Cardiac muscle cell (in vitro differentiated cells and primary cell): Measurements from ENCODE around the gene ENTPD2. TPM values are rescaled to one million over a fixed set of nuclear protein-coding genes. Genes with fewer than 3 reads are reported as not detected.

Experiments used
- DNase-seq, 2 donors: peaks; one replicate each; pipeline versions ENCODE4 v3.0.0 to v3.0.0-alpha.2; 2010 to 2017; ENCODE audit warnings: low read depth in 1 of 2, low spot score in 1 of 2
- H3K27ac ChIP-seq: fragments of 200-600 bp; sonication (generic); 2 replicates; pipeline ENCODE4 v1.5.1; 2016
- H3K27me3 ChIP-seq: fragments of 200-600 bp; sonication (generic); 2 replicates; pipeline ENCODE4 v1.6.0; 2016; ENCODE audit warnings: control low read depth
- H3K36me3 ChIP-seq: fragments of 200-600 bp; sonication (generic); 2 replicates; pipeline ENCODE4 v1.5.1; 2016; ENCODE audit warnings: control low read depth
- H3K4me1 ChIP-seq: fragments of 200-600 bp; sonication (generic); 2 replicates; pipeline ENCODE4 v1.8.1; 2017; ENCODE audit warnings: low read depth, mild to moderate bottlenecking, mixed run types
- H3K4me3 ChIP-seq: fragments of 200-600 bp; sonication (generic); 2 replicates; pipeline ENCODE4 v1.5.1; 2016; ENCODE audit warnings: mild to moderate bottlenecking
- H3K9me3 ChIP-seq: fragments of 200-600 bp; sonication (generic); 2 replicates; pipeline ENCODE4 v1.5.1; 2017; ENCODE audit warnings: low read depth, mild to moderate bottlenecking, control low read depth
- CTCF ChIP-seq: IDR thresholded peaks from 2 replicates; pipeline ENCODE4 v1.5.1; 2012; ENCODE audit warnings: low read depth, mild to moderate bottlenecking, low read length
- polyA plus RNA-seq: library from polyadenylated mRNA; unstranded; fragments of >200 nt; fragmentation: Nextera tagmentation; extraction: Ambion mirVana; gene quantifications from 2 replicates; pipeline ENCODE4 v1.2.1, GENCODE V29; 2016
- total RNA-seq: library from RNA; depleted of rRNA; stranded (reverse); fragments of >200 nt; gene quantifications from 2 replicates; pipeline ENCODE4 v1.2.3, GENCODE V29; 2016

ENTPD2 gene
- total and polyA plus RNA-seq, 2 experiments from 2014 or later = not detected

- H3K4me3 ChIP-seq = peak overlapping the region; percentile 76
- no peaks in the 10 kb centered on the region for H3K36me3 ChIP-seq
- peaks cover 5% of the 10 kb centered on the region for H3K4me1 ChIP-seq
- no peak for TF ChIP-seq CTCF
- peak; percentile 55 to 62 for DNase-seq
- H3K27ac ChIP-seq = no peak overlapping the region
- no peaks in the 10 kb centered on the region for H3K9me3 ChIP-seq
- peaks cover 60% of the 10 kb centered on the region for H3K27me3 ChIP-seq
These were observed 8.4 kb downstream of the ENTPD2 start for GRCh38 chr9:137045294-137046087.

- H3K27me3 ChIP-seq = peaks cover 51% of the 10 kb centered on the region
- H3K4me3 ChIP-seq = peak overlapping the region; percentile 76
- H3K4me1 ChIP-seq = peaks cover 5% of the 10 kb centered on the region
- H3K9me3 ChIP-seq = no peaks in the 10 kb centered on the region
- no peak overlapping the region for H3K27ac ChIP-seq
- no peaks in the 10 kb centered on the region for H3K36me3 ChIP-seq
- DNase-seq = no peak
- no peak for TF ChIP-seq CTCF
These were observed 9.2 kb downstream of the ENTPD2 start for GRCh38 chr9:137044502-137045177.

- Histone ChIP-seq H3K27me3 (peaks cover 45% of the 10 kb centered on the region), H3K36me3 (no peaks in the 10 kb centered on the region), H3K27ac (no peak overlapping the region), H3K4me3 (no peak overlapping the region), H3K4me1 (peaks cover 5% of the 10 kb centered on the region), H3K9me3 (no peaks in the 10 kb centered on the region)
- DNase-seq = no peak
- no peak for TF ChIP-seq CTCF
These were observed 9.8 kb downstream of the ENTPD2 start for GRCh38 chr9:137044037-137044436.

GRCh38 chr9:137042751-137043727 lies 10.8 kb downstream of the ENTPD2 start:
- Histone ChIP-seq H3K4me1 (peaks cover 5% of the 10 kb centered on the region), H3K9me3 (no peaks in the 10 kb centered on the region), H3K27me3 (peaks cover 35% of the 10 kb centered on the region), H3K4me3 (no peak overlapping the region), H3K27ac (no peak overlapping the region), H3K36me3 (no peaks in the 10 kb centered on the region)
- no peak for TF ChIP-seq CTCF
- no peak for DNase-seq

GRCh38 chr9:137041124-137041523 lies 12.7 kb downstream of the ENTPD2 start:
- Histone ChIP-seq H3K9me3 (no peaks in the 10 kb centered on the region), H3K4me1 (peaks cover 5% of the 10 kb centered on the region), H3K27ac (no peak overlapping the region), H3K4me3 (no peak overlapping the region), H3K36me3 (no peaks in the 10 kb centered on the region), H3K27me3 (peaks cover 24% of the 10 kb centered on the region)
- no peak for DNase-seq
- TF ChIP-seq CTCF = no peak
